ENCODE measurements around the gene PCK2. TPM values are rescaled to one million over a fixed set of nuclear protein-coding genes. Genes with fewer than 3 reads are reported as not detected.

Gene PCK2
- total and polyA plus RNA-seq, 2 of the 13 experiments (the other 11 are each of a cell fraction or from before 2014, with no cell fraction given), result 129 to 272 TPM

- TF ChIP-seq, protein P1, sequence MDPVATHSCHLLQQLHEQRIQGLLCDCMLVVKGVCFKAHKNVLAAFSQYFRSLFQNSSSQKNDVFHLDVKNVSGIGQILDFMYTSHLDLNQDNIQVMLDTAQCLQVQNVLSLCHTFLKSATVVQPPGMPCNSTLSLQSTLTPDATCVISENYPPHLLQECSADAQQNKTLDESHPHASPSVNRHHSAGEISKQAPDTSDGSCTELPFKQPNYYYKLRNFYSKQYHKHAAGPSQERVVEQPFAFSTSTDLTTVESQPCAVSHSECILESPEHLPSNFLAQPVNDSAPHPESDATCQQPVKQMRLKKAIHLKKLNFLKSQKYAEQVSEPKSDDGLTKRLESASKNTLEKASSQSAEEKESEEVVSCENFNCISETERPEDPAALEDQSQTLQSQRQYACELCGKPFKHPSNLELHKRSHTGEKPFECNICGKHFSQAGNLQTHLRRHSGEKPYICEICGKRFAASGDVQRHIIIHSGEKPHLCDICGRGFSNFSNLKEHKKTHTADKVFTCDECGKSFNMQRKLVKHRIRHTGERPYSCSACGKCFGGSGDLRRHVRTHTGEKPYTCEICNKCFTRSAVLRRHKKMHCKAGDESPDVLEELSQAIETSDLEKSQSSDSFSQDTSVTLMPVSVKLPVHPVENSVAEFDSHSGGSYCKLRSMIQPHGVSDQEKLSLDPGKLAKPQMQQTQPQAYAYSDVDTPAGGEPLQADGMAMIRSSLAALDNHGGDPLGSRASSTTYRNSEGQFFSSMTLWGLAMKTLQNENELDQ (CRISPR knock-in tag; IDR thresholded peaks at IDR 0.05; ENCODE audit: borderline replicate concordance), result no peak
- no peak for TF ChIP-seq SYNCRIP (IDR thresholded peaks at IDR 0.05; ENCODE audit: insufficient read depth, low read depth, low read length)
- 0 out of 2 replicates have a peak, but pooled peaks have one; percentile 44 for TF ChIP-seq NFIB (CRISPR knock-in tag; IDR thresholded peaks at IDR 0.05; ENCODE audit: borderline replicate concordance)
These were observed 30.8 kb upstream of the PCK2 start (continued) for GRCh38 chr14:24063263-24063836.

- ATAC-seq, result no peak
- FAIRE-seq, result no peak
- in situ Hi-C loops (cut with HindIII; ENCODE audit: extremely low pct_ligation_motif_present, low pct_unique_long_range_greater_than_20kb), result no loop called here
- ChIA-PET CTCF (ENCODE audit: low intra/inter-chr PET ratio, low total read pairs) (no interaction called here), POLR2A (interaction anchor here (0.7 to 9.6 kb wide), 3 partner anchors 20 to 50 kb away, joined by 3 to 226 read pairs (median 3); partner anchors contain the start of genes DCAF11, NRL and PCK2)
- peaks cover 55% of the 10 kb centered on the region for H3K4me1 ChIP-seq (ENCODE audit: insufficient read depth, low read length)
- DNase-seq (ENCODE audit: low spot score), result no peak
- no peaks in the 10 kb centered on the region for H3K36me3 ChIP-seq (replicated peaks in 1 of 2; ENCODE audit: control insufficient read depth in 1 of 2, insufficient read depth in 2 of 2, low read length in 2 of 2)
- no peaks in the 10 kb centered on the region for H3K79me2 ChIP-seq (ENCODE audit: insufficient read depth, low read length)
- TF ChIP-seq, protein P2, sequence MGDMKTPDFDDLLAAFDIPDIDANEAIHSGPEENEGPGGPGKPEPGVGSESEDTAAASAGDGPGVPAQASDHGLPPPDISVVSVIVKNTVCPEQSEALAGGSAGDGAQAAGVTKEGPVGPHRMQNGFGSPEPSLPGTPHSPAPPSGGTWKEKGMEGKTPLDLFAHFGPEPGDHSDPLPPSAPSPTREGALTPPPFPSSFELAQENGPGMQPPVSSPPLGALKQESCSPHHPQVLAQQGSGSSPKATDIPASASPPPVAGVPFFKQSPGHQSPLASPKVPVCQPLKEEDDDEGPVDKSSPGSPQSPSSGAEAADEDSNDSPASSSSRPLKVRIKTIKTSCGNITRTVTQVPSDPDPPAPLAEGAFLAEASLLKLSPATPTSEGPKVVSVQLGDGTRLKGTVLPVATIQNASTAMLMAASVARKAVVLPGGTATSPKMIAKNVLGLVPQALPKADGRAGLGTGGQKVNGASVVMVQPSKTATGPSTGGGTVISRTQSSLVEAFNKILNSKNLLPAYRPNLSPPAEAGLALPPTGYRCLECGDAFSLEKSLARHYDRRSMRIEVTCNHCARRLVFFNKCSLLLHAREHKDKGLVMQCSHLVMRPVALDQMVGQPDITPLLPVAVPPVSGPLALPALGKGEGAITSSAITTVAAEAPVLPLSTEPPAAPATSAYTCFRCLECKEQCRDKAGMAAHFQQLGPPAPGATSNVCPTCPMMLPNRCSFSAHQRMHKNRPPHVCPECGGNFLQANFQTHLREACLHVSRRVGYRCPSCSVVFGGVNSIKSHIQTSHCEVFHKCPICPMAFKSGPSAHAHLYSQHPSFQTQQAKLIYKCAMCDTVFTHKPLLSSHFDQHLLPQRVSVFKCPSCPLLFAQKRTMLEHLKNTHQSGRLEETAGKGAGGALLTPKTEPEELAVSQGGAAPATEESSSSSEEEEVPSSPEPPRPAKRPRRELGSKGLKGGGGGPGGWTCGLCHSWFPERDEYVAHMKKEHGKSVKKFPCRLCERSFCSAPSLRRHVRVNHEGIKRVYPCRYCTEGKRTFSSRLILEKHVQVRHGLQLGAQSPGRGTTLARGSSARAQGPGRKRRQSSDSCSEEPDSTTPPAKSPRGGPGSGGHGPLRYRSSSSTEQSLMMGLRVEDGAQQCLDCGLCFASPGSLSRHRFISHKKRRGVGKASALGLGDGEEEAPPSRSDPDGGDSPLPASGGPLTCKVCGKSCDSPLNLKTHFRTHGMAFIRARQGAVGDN (CRISPR knock-in tag; IDR thresholded peaks at IDR 0.05), result 0 out of 2 replicates have a peak, but pooled peaks have one; percentile 8
- TF ChIP-seq MTA1 (CRISPR knock-in tag; IDR thresholded peaks at IDR 0.05; ENCODE audit: borderline replicate concordance), result peak; percentile 51; the same call in 1 of the 2 replicates
- TF ChIP-seq ZNF674 (CRISPR knock-in tag; IDR thresholded peaks at IDR 0.05; ENCODE audit: low read depth), result no peak
- TF ChIP-seq SP4 (CRISPR knock-in tag; IDR thresholded peaks at IDR 0.05), result 0 out of 2 replicates have a peak, but pooled peaks have one; percentile 33
- no peak for TF ChIP-seq ATF1 (CRISPR knock-in tag; IDR thresholded peaks at IDR 0.05)
- no peak for TF ChIP-seq NR1H2 (CRISPR knock-in tag; IDR thresholded peaks at IDR 0.05; ENCODE audit: borderline replicate concordance, low read depth)
- peak; percentile 46 for TF ChIP-seq ZNF883 (CRISPR knock-in tag; IDR thresholded peaks at IDR 0.05; ENCODE audit: not compliant biosample characterization)
- no peaks in the 10 kb centered on the region for H4K20me1 ChIP-seq (ENCODE audit: insufficient read depth, low read length)
- H3K4me3 ChIP-seq (replicated peaks in 1 of 3; ENCODE audit: insufficient read depth in 1 of 3, low read depth in 2 of 3, low read length in 3 of 3), result no peak overlapping the region
- no peak overlapping the region for H3K9ac ChIP-seq (ENCODE audit: insufficient read depth, low read depth, low read length)
- H3K9me3 ChIP-seq (ENCODE audit: low read length), result no peaks in the 10 kb centered on the region
- no peak overlapping the region for H3K4me2 ChIP-seq (ENCODE audit: low read depth, low read length)
- peaks cover 9 to 22% of the 10 kb centered on the region in 2 experiments; a peak in 3 of 5 replicates for H3K27me3 ChIP-seq (ENCODE audit: control insufficient read depth in 1 of 2, insufficient read depth in 2 of 2, low read length in 2 of 2)
- H2AFZ ChIP-seq (ENCODE audit: low read length), result no peak overlapping the region
- 51% methylated on average over 7 of the region's 7 CpGs for WGBS (ENCODE audit: low lambda C conversion rate)
- no TSS peak for BruUV-seq (replicated peaks)
- no peak overlapping the region for H3K27ac ChIP-seq (ENCODE audit: extremely low read length, insufficient read depth, low read length)
- intact Hi-C loops (cut with micrococcal nuclease; ENCODE audit: unreplicated experiment), result no loop called here
These were observed 29.9 kb upstream of the PCK2 start for GRCh38 chr14:24064091-24064795.
